OCI-LY7 (cell line): ENCODE data around the gene FAM222A. TPM values are rescaled to one million over a fixed set of nuclear protein-coding genes. Genes with fewer than 3 reads are reported as not detected.
A peak's percentile ranks its signal among the peaks of the same experiment; 100 is the strongest.

Experiments
- BruUV-seq: library from RNA; stranded (reverse); fragments of 400-500 nt; replicated peaks from 2 replicates; lab custom pipeline; 2021; lab: Mats Ljungman, UMichigan
- CTCF ChIA-PET: fragments of 300-600 bp; sonication (Branson Sonifier 250); formaldehyde crosslinking; loops from one replicate; lab custom pipeline; 2022; ENCODE audit warnings: antibody characterized with exemption; ENCODE audit not compliant: unreplicated experiment; lab: Charles Lee
- POLR2A ChIA-PET: fragments of 300-600 bp; sonication (Branson Sonifier 250); formaldehyde crosslinking; loops from one replicate; lab custom pipeline; 2022; ENCODE audit warnings: antibody characterized with exemption; lab: Charles Lee
- DNase-seq: peaks from one replicate; pipeline ENCODE4 v3.0.0-alpha.2; 2015; ENCODE audit warnings: low spot score
- H2AFZ ChIP-seq: fragments of 200-600 bp; sonication (generic), shearing (Covaris generic); 2 replicates; pipeline ENCODE4 v1.6.1; 2014; ENCODE audit warnings: mild to moderate bottlenecking, antibody characterized with exemption, low read length, moderate library complexity
- H3K27ac ChIP-seq: fragments of 200-600 bp; sonication (generic); 2 replicates; pipeline ENCODE4 v1.5.1; 2014; ENCODE audit warnings: mixed run types, low read depth, mild to moderate bottlenecking, moderate library complexity, low read length, inconsistent platforms; ENCODE audit not compliant: poor library complexity, severe bottlenecking
- H3K36me3 ChIP-seq: fragments of 200-600 bp; sonication (generic); 2 replicates; pipeline ENCODE4 v1.6.1; 2014; ENCODE audit warnings: mild to moderate bottlenecking, antibody characterized with exemption, low read length, moderate library complexity, mixed read lengths; ENCODE audit not compliant: insufficient read depth
- H3K4me1 ChIP-seq: fragments of 200-600 bp; sonication (generic); 2 replicates; pipeline ENCODE4 v1.5.1; 2014; ENCODE audit warnings: mild to moderate bottlenecking, low read length; ENCODE audit not compliant: insufficient read depth, poor library complexity, severe bottlenecking
- H3K4me2 ChIP-seq: fragments of 200-600 bp; sonication (generic); 2 replicates; pipeline ENCODE4 v1.6.1; 2014; ENCODE audit warnings: mild to moderate bottlenecking, low read length
- H3K4me3 ChIP-seq: fragments of 200-600 bp; sonication (generic); 2 replicates; pipeline ENCODE4 v1.5.1; 2014; ENCODE audit warnings: mild to moderate bottlenecking, low read depth, low read length; ENCODE audit not compliant: poor library complexity, severe bottlenecking
- H3K79me2 ChIP-seq: fragments of 200-600 bp; sonication (generic); 2 replicates; pipeline ENCODE4 v1.6.1; 2016; ENCODE audit warnings: low read depth, mild to moderate bottlenecking, low read length, moderate library complexity, mixed read lengths; ENCODE audit not compliant: insufficient read depth
- H3K9me2 ChIP-seq: fragments of 200-600 bp; sonication (generic); 2 replicates; pipeline ENCODE4 v1.6.1; 2016; ENCODE audit warnings: mild to moderate bottlenecking, low read length, mixed read lengths; ENCODE audit not compliant: insufficient read depth
- H3K9me3 ChIP-seq: fragments of 200-600 bp; sonication (generic); 2 replicates; pipeline ENCODE4 v1.6.1; 2014; ENCODE audit warnings: mild to moderate bottlenecking, mixed run types, low read length, mixed read lengths
- H4K20me1 ChIP-seq: fragments of 200-600 bp; sonication (generic); 2 replicates; pipeline ENCODE4 v1.6.1; 2014; ENCODE audit warnings: mild to moderate bottlenecking, antibody characterized with exemption, low read length, moderate library complexity, mixed read lengths; ENCODE audit not compliant: insufficient read depth
- EZH2phosphoT487 ChIP-seq: fragments of 200-600 bp; sonication (generic); IDR thresholded peaks from 2 replicates; pipeline ENCODE4 v1.6.1; 2018; ENCODE audit warnings: low read depth, borderline replicate concordance, mild to moderate bottlenecking, mixed run types, antibody characterized with exemption, low read length, moderate library complexity, mixed read lengths
- intact Hi-C: fragments of 100-400 bp; cut with micrococcal nuclease; formaldehyde crosslinking; loops from one replicate; pipeline ENCODE4 v1.10.0; 2022; ENCODE audit not compliant: unreplicated experiment
- total RNA-seq, 2 experiments: library from RNA; depleted of rRNA in 1 of 2; stranded (reverse); fragments of >200 nt in 1 of 2; shearing (Covaris generic) in 1 of 2; gene quantifications; 2 replicates each; pipeline ENCODE4 v1.2.3, GENCODE V29; 2014 to 2022
- TF ChIP-seq, protein P1 (sequence below): fragments of 200-600 bp; sonication (generic); conservative IDR thresholded peaks from 2 replicates; pipeline ENCODE4 v1.5.1; 2014; ENCODE audit warnings: mild to moderate bottlenecking, antibody characterized with exemption, low read length, moderate library complexity, mixed read lengths

The FAM222A gene
- total RNA-seq, 2 experiments from 2014 or later: 0.98 to 1.8 TPM

DNA sequence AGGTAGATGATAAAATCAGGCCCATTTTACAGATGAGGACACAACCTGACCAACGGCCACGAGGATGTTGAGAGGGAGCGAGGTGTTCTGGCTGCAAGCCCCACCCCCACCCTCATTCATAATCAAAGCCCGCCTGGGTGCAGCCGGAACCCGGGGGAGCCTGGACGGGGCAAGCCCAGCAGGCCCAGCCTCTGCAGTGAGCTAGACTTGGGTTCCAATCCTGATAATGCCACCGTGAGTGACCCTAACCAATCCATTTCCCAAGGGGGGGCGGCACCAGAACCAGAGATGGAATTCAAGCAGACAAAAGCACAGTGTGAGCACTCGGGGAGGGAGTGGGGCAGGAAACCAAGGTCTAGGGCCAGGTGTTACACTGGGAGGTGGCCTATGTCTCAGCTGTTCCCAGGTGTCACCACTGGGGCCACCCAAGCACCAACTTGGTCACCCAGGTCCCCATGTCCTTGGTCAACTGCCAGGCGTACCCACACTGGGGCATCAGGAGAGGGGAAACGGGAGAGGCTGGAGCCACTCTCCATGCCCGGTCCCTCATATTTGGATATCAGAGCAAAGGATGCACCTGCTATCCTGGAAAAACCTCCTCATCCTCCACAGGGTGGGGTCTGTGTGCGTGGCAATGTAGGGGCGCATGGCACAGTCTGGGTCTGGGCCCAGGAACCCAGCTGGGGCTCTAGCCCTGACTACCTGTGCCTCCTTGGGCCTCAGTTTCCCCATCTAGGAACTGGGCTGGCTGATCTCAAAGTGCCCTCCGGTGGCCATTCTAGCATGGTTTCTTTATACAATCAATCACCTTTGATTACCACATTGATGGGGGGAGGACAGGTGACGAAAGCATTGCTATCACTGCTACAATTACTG lies 58.4 kb downstream of the FAM222A start:
- H3K9me3 ChIP-seq: no peaks in the 10 kb centered on the region
- no peak overlapping the region for H3K4me3 ChIP-seq
- intact Hi-C loops: no loop called here
- ChIA-PET CTCF (no interaction called here), POLR2A (no interaction called here)
- no peaks in the 10 kb centered on the region for H4K20me1 ChIP-seq
- no peaks in the 10 kb centered on the region for H3K36me3 ChIP-seq
- H3K79me2 ChIP-seq: no peaks in the 10 kb centered on the region
- no peak overlapping the region for H2AFZ ChIP-seq
- peaks cover 1% of the 10 kb centered on the region for H3K4me1 ChIP-seq
- H3K4me2 ChIP-seq: no peak overlapping the region
- no peak for TF ChIP-seq EZH2phosphoT487
- TF ChIP-seq, protein P1, sequence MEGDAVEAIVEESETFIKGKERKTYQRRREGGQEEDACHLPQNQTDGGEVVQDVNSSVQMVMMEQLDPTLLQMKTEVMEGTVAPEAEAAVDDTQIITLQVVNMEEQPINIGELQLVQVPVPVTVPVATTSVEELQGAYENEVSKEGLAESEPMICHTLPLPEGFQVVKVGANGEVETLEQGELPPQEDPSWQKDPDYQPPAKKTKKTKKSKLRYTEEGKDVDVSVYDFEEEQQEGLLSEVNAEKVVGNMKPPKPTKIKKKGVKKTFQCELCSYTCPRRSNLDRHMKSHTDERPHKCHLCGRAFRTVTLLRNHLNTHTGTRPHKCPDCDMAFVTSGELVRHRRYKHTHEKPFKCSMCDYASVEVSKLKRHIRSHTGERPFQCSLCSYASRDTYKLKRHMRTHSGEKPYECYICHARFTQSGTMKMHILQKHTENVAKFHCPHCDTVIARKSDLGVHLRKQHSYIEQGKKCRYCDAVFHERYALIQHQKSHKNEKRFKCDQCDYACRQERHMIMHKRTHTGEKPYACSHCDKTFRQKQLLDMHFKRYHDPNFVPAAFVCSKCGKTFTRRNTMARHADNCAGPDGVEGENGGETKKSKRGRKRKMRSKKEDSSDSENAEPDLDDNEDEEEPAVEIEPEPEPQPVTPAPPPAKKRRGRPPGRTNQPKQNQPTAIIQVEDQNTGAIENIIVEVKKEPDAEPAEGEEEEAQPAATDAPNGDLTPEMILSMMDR: peak; percentile 58
- no peak overlapping the region for H3K27ac ChIP-seq
- BruUV-seq: no TSS peak
- H3K9me2 ChIP-seq: no peaks in the 10 kb centered on the region
- DNase-seq: no peak

DNA sequence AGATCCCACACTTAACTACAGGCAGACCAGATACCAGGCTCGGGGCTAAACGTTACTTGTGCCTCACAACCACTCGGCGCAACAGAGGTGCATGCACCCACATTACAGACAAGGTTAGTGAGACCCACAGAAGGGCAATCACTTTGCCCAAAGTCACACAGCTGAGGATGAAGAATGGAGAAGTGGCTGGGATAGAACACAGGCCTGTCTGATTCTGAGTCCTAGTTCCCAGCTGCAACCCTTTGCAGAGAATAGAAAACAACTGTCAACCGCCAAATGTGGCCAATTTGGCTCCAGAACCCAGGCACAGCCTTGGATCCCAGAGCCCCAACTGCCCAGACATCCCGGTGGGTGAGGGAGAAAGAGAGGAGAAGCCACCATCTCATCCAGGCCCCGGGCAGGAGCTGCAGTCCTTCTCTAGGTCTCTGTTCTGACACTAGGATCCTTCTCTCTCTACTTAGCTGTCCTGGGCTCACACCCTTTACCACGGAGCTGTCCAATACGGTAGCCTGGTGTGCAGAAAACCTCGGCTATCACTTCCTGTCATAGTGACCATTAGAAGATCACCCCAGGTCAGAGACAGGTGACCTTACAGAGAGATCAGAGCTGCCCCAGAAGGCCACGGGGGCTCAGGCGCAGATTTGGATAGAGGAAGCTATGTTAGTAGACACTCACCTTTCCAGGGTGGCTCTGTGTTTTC lies 59.1 kb downstream of the FAM222A start:
- no peak for DNase-seq
- TF ChIP-seq EZH2phosphoT487: no peak
- TF ChIP-seq, protein P1: no peak
- Histone ChIP-seq H3K4me3 (no peak overlapping the region), H3K9me2 (no peaks in the 10 kb centered on the region), H3K4me1 (peaks cover 9% of the 10 kb centered on the region), H3K79me2 (no peaks in the 10 kb centered on the region), H3K9me3 (no peaks in the 10 kb centered on the region), H3K4me2 (no peak overlapping the region), H2AFZ (no peak overlapping the region), H3K36me3 (no peaks in the 10 kb centered on the region), H4K20me1 (no peaks in the 10 kb centered on the region), H3K27ac (no peak overlapping the region)
- ChIA-PET CTCF (interaction anchor here (0.5 kb wide), 1 partner anchor 23 kb away, joined by 3 read pairs; no protein-coding TSS in a partner anchor), POLR2A (no interaction called here)
- intact Hi-C loops: no loop called here
- BruUV-seq: no TSS peak
